K562 (cell line): ENCODE measurements around the gene SHISAL2A. TPM values are rescaled to one million over a fixed set of nuclear protein-coding genes. Genes with fewer than 3 reads are reported as not detected.

Experiments
- CBFA2T3 ChIP-seq: fragments of 450-650 bp; IDR thresholded peaks from 2 replicates; pipeline ENCODE4 v1.6.1; 2017
- CBFB ChIP-seq: sonication (generic); formaldehyde crosslinking; IDR thresholded peaks from 2 replicates; pipeline ENCODE4 v1.4.0; 2020; ENCODE audit warnings: mild to moderate bottlenecking, missing genetic modification reagents
- CC2D1A ChIP-seq: fragments of 450-650 bp; IDR thresholded peaks from 2 replicates; pipeline ENCODE4 v1.6.1; 2017; ENCODE audit warnings: mild to moderate bottlenecking
- CEBPG ChIP-seq, 3 experiments: fragments of 200-800 bp in 1 of 3; sonication (Bioruptor generic) in 1 of 3; sonication (generic) in 1 of 3; formaldehyde crosslinking in 1 of 3; IDR thresholded peaks in 2 of 3; conservative IDR thresholded peaks in 1 of 3; 2 replicates each; pipeline versions ENCODE4 v1.6.1 to v1.8.0; 2016 to 2022; ENCODE audit warnings: missing compliant biosample characterization in 2 of 3, missing genetic modification characterization in 2 of 3, mild to moderate bottlenecking in 1 of 3, missing genetic modification reagents in 1 of 3
- CSDE1 ChIP-seq, 2 experiments: fragments of 450-650 bp; IDR thresholded peaks; 2 replicates each; pipeline ENCODE4 v1.6.1; 2016; ENCODE audit warnings: mild to moderate bottlenecking in 1 of 2
- FIP1L1 ChIP-seq: fragments of 200-400 bp; formaldehyde crosslinking; IDR thresholded peaks from 2 replicates; pipeline ENCODE4 v1.6.1; 2018; ENCODE audit warnings: mild to moderate bottlenecking, low read depth, low read length; ENCODE audit not compliant: poor library complexity, severe bottlenecking
- FOXK1 ChIP-seq: sonication (generic); formaldehyde crosslinking; IDR thresholded peaks from 2 replicates; pipeline ENCODE4 v1.8.0; 2022; ENCODE audit warnings: missing genetic modification reagents, mild to moderate bottlenecking, borderline replicate concordance
- HCFC1 ChIP-seq: IDR thresholded peaks from 2 replicates; pipeline ENCODE4 v1.6.1; 2012; ENCODE audit warnings: low read depth, low read length, improper control_type of control experiment
- MAFG ChIP-seq: fragments of 450-650 bp; conservative IDR thresholded peaks from 2 replicates; pipeline ENCODE4 v1.6.1; 2016; ENCODE audit warnings: missing genetic modification characterization, missing compliant biosample characterization
- NEUROD1 ChIP-seq: fragments of 150-350 bp; IDR thresholded peaks from 2 replicates; pipeline ENCODE4 v1.6.1; 2014; ENCODE audit warnings: borderline replicate concordance, low read length, low read depth; ENCODE audit not compliant: partially characterized antibody
- NR3C1 ChIP-seq: sonication (generic); formaldehyde crosslinking; IDR thresholded peaks from 2 replicates; pipeline ENCODE4 v1.8.1; 2022; ENCODE audit warnings: missing genetic modification reagents
- POLR2AphosphoS5 ChIP-seq: IDR thresholded peaks from 2 replicates; pipeline ENCODE4 v1.6.1; 2011; ENCODE audit warnings: mild to moderate bottlenecking, low read depth, low read length, moderate library complexity; ENCODE audit not compliant: control insufficient read depth, insufficient read depth
- RBM14 ChIP-seq: fragments of 200-400 bp; formaldehyde crosslinking; IDR thresholded peaks from 2 replicates; pipeline ENCODE4 v1.6.1; 2018; ENCODE audit warnings: low read depth, mild to moderate bottlenecking, low read length, moderate library complexity, borderline replicate concordance; ENCODE audit not compliant: insufficient read depth
- ZFP36 ChIP-seq: fragments of 150-350 bp; IDR thresholded peaks from 2 replicates; pipeline ENCODE4 v1.6.1; 2018; ENCODE audit warnings: low read length, low read depth; ENCODE audit not compliant: partially characterized antibody
- ZKSCAN3 ChIP-seq: fragments of 250-450 bp; sonication (Bioruptor Pico); IDR thresholded peaks from 2 replicates; pipeline ENCODE4 v1.4.0; 2020
- ZNF134 ChIP-seq: fragments of 250-450 bp; sonication (Bioruptor Pico); conservative IDR thresholded peaks from 2 replicates; pipeline ENCODE4 v1.4.0; 2020
- polyA plus RNA-seq, 8 experiments: library from polyadenylated mRNA; depleted of rRNA in 4 of 8; stranded (reverse) in 5 of 8; unstranded in 3 of 8; fragments of >200 nt; fragmentation: Nextera tagmentation in 2 of 8; fragmentation: Illumina TruSeq in 1 of 8; extraction: Ambion mirVana in 2 of 8; extraction: Trizol in 1 of 8; gene quantifications; 2 replicates each; pipeline versions ENCODE4 v1.2.1 to v1.2.3, GENCODE V29; 2011 to 2014; ENCODE audit warnings: inconsistent platforms in 1 of 8, missing spikeins in 1 of 8
- total RNA-seq, 7 experiments: library from RNA; depleted of rRNA in 6 of 7; stranded (reverse); fragments of >200 nt in 6 of 7; fragmentation: Illumina TruSeq in 2 of 7; extraction: Trizol in 2 of 7; gene quantifications; 2 replicates each; pipeline versions ENCODE4 v1.2.1 to v1.2.3, GENCODE V29; 2011 to 2021; ENCODE audit warnings: low replicate concordance in 1 of 7
- TF ChIP-seq, protein P1 (sequence below): conservative IDR thresholded peaks from 2 replicates; pipeline ENCODE4 v1.6.1; 2011; ENCODE audit warnings: low read depth, mild to moderate bottlenecking, low read length; ENCODE audit not compliant: control insufficient read depth
- TF ChIP-seq, protein P2 (sequence below): sonication (generic); IDR thresholded peaks from 2 replicates; pipeline ENCODE4 v1.6.1; 2016
- TF ChIP-seq, protein P3 (sequence below), 2 experiments: IDR thresholded peaks; 2 replicates each; pipeline ENCODE4 v1.6.1; 2011; ENCODE audit warnings: borderline replicate concordance in 1 of 2, control low read depth in 1 of 2, low read depth in 1 of 2, low read length in 1 of 2, mild to moderate bottlenecking in 1 of 2, mixed read lengths in 1 of 2, moderate library complexity in 1 of 2; ENCODE audit not compliant: insufficient read depth in 1 of 2, insufficient read length in 1 of 2, poor library complexity in 1 of 2, severe bottlenecking in 1 of 2; ENCODE audit errors: extremely low read depth in 1 of 2
- TF ChIP-seq, protein P4 (sequence below): fragments of 250-450 bp; sonication (Bioruptor Pico); IDR thresholded peaks from 2 replicates; pipeline ENCODE4 v1.5.0; 2022; ENCODE audit warnings: mild to moderate bottlenecking

The SHISAL2A gene
- total and polyA plus RNA-seq, 9 of the 15 experiments (the other 6 are each of a cell fraction or from before 2014, with no cell fraction given): 0.11 TPM; not detected in 8

DNA sequence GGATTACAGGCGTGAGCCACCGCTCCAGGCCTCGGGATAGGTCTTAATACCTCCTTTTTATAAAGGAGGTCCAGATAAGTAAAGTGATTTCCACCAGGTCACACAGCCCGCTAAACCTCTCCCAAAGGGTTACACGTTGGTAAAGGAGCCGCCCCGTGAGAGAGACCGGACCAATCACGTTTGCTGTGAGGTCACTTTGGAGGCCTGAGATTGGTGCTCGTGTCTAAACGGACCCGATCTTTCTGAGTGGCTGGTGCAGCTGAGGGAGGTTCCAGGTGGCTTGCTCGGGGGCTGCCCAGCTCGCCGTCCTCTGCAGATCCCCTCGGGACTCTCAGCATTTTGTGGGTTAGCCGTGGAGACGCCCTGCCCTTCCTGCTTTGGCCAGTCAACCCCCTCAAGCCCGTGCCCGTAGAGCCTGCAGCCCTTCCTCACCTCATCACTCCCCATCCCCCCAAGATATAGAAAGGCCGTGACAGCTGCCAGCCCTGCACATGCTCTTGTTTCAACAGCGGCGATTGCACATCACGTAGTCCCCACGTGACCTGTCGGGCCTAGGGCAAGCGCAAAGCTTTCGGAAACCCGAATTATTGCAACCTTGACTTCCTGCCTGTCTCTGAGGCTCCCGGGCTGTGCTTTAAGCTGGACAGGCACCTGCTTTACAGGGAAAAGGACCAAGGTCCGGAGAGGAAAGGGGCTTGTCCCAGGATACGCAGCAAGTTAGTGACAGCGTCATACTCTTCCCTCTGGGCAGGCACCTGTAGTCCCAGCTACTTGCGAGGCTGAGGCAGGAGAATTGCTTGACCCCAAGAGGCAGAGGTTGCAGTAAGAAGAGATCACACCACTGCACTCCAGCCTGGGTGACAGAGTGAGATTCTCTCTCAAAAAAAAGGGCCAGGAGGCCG lies 70.2 kb downstream of the SHISAL2A start (continued):
- TF ChIP-seq FIP1L1: no peak
- TF ChIP-seq MAFG: no peak
- TF ChIP-seq NEUROD1: peak; percentile 66
- TF ChIP-seq HCFC1: no peak; the same call in 1 of the 2 replicates
- TF ChIP-seq, protein P1, sequence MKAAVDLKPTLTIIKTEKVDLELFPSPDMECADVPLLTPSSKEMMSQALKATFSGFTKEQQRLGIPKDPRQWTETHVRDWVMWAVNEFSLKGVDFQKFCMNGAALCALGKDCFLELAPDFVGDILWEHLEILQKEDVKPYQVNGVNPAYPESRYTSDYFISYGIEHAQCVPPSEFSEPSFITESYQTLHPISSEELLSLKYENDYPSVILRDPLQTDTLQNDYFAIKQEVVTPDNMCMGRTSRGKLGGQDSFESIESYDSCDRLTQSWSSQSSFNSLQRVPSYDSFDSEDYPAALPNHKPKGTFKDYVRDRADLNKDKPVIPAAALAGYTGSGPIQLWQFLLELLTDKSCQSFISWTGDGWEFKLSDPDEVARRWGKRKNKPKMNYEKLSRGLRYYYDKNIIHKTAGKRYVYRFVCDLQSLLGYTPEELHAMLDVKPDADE: no peak
- 0 out of 2 replicates have a peak, but pooled peaks have one; percentile 13 for TF ChIP-seq POLR2AphosphoS5
- TF ChIP-seq, protein P2, sequence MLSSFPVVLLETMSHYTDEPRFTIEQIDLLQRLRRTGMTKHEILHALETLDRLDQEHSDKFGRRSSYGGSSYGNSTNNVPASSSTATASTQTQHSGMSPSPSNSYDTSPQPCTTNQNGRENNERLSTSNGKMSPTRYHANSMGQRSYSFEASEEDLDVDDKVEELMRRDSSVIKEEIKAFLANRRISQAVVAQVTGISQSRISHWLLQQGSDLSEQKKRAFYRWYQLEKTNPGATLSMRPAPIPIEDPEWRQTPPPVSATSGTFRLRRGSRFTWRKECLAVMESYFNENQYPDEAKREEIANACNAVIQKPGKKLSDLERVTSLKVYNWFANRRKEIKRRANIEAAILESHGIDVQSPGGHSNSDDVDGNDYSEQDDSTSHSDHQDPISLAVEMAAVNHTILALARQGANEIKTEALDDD: no peak
- no peak for TF ChIP-seq ZNF134 (CRISPR knock-in tag)
- peak; percentile 15; the same call in 1 of the 2 replicates for TF ChIP-seq NR3C1 (CRISPR knock-in tag)
- TF ChIP-seq ZKSCAN3: no peak
- TF ChIP-seq CEBPG (CRISPR knock-in tag; IDR thresholded peaks at IDR 0.05): peak; percentile 83
- peak; percentile 69 to 70 for TF ChIP-seq CEBPG (tag; conservative IDR thresholded peaks at IDR 0.05 in 1 of 2, IDR thresholded peaks at IDR 0.05 in 1 of 2)
- no peak for TF ChIP-seq RBM14
- 0 out of 2 replicates have a peak, but pooled peaks have one; percentile 38 for TF ChIP-seq CC2D1A
- TF ChIP-seq CSDE1 (IDR thresholded peaks at IDR 0.05): peak in 1 of 2 experiments; percentile 35; a peak in 1 of 4 replicates
- TF ChIP-seq, protein P3, sequence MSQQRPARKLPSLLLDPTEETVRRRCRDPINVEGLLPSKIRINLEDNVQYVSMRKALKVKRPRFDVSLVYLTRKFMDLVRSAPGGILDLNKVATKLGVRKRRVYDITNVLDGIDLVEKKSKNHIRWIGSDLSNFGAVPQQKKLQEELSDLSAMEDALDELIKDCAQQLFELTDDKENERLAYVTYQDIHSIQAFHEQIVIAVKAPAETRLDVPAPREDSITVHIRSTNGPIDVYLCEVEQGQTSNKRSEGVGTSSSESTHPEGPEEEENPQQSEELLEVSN (IDR thresholded peaks at IDR 0.05; ENCODE audit: borderline replicate concordance in 1 of 2, extremely low read depth in 1 of 2, insufficient read depth in 1 of 2, insufficient read length in 1 of 2, low read depth in 1 of 2, low read length in 1 of 2, poor library complexity in 1 of 2, severe bottlenecking in 1 of 2): peak; percentile 80 to 87
- TF ChIP-seq CBFA2T3: no peak
- TF ChIP-seq, protein P4, sequence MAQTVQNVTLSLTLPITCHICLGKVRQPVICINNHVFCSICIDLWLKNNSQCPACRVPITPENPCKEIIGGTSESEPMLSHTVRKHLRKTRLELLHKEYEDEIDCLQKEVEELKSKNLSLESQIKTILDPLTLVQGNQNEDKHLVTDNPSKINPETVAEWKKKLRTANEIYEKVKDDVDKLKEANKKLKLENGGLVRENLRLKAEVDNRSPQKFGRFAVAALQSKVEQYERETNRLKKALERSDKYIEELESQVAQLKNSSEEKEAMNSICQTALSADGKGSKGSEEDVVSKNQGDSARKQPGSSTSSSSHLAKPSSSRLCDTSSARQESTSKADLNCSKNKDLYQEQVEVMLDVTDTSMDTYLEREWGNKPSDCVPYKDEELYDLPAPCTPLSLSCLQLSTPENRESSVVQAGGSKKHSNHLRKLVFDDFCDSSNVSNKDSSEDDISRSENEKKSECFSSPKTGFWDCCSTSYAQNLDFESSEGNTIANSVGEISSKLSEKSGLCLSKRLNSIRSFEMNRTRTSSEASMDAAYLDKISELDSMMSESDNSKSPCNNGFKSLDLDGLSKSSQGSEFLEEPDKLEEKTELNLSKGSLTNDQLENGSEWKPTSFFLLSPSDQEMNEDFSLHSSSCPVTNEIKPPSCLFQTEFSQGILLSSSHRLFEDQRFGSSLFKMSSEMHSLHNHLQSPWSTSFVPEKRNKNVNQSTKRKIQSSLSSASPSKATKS (CRISPR knock-in tag): no peak
- TF ChIP-seq CBFB: peak; percentile 86; the same call in 1 of the 2 replicates
- TF ChIP-seq ZFP36: peak; percentile 83
- TF ChIP-seq FOXK1 (CRISPR knock-in tag): 0 out of 2 replicates have a peak, but pooled peaks have one; percentile 67
